B cell (primary cell): ENCODE data around the gene PLEKHH2. TPM values are rescaled to one million over a fixed set of nuclear protein-coding genes. Genes with fewer than 3 reads are reported as not detected.

Source experiments
- ATAC-seq: fragments of 200-7000 bp; cut with Tn5 transposase; one replicate; pipeline ENCODE4 v1.10.0; 2021; ENCODE audit warnings: low read depth, mild to moderate bottlenecking, moderate number of reproducible peaks, moderate library complexity
- CTCF ChIA-PET: fragments of 350-600 bp; sonication (Branson Sonifier 250); formaldehyde crosslinking; loops from one replicate; lab custom pipeline; 2021; ENCODE audit warnings: antibody characterized with exemption, inconsistent platforms; lab: Charles Lee
- POLR2A ChIA-PET: fragments of 350-600 bp; sonication (Branson Sonifier 250); formaldehyde crosslinking; loops from one replicate; lab custom pipeline; 2021; ENCODE audit warnings: antibody characterized with exemption; lab: Charles Lee
- DNase-seq: peaks from one replicate; pipeline ENCODE4 v3.0.0; 2013
- H2AFZ ChIP-seq: 2 replicates; pipeline ENCODE4 v1.6.1; 2012; ENCODE audit warnings: mild to moderate bottlenecking, low read depth, low read length; ENCODE audit not compliant: insufficient read depth, poor library complexity, severe bottlenecking
- H3K27ac ChIP-seq, 2 donors: 1 replicate in 1 of 2; 2 replicates in 1 of 2; pipeline ENCODE4 v1.5.1; 2012 to 2013; ENCODE audit warnings: low read length in 2 of 2, mild to moderate bottlenecking in 2 of 2, moderate library complexity in 1 of 2
- H3K27me3 ChIP-seq, 4 experiments: fragments of 200-600 bp in 1 of 4; sonication (generic) in 1 of 4; replicated peaks in 1 of 4; 1 replicate in 2 of 4; 2 replicates in 2 of 4; pipeline versions ENCODE4 v1.6.1 to v1.7.0; 2013 to 2016; ENCODE audit warnings: low read length in 3 of 4, mild to moderate bottlenecking in 2 of 4, mixed read lengths in 1 of 4, moderate library complexity in 1 of 4; ENCODE audit not compliant: insufficient read depth in 4 of 4, control insufficient read depth in 3 of 4; ENCODE audit errors: control extremely low read depth in 1 of 4
- H3K36me3 ChIP-seq, 2 experiments: replicated peaks in 1 of 2; 1 replicate in 1 of 2; 2 replicates in 1 of 2; pipeline versions ENCODE4 v1.6.1 to v1.7.1; 2013; ENCODE audit warnings: low read length in 1 of 2; ENCODE audit not compliant: insufficient read depth in 2 of 2, control insufficient read depth in 1 of 2; ENCODE audit errors: control extremely low read depth in 1 of 2, extremely low read depth in 1 of 2
- H3K4me1 ChIP-seq, 2 donors: fragments of 200-600 bp in 1 of 2; sonication (generic) in 1 of 2; 1 replicate in 1 of 2; 2 replicates in 1 of 2; pipeline versions ENCODE4 v1.5.1 to v1.6.1; 2013 to 2017; ENCODE audit warnings: low read length in 2 of 2; ENCODE audit not compliant: control insufficient read depth in 2 of 2, insufficient read depth in 2 of 2
- H3K4me2 ChIP-seq: replicated peaks from 2 replicates; pipeline ENCODE3; 2012; ENCODE audit warnings: mild to moderate bottlenecking, low read depth, low read length; ENCODE audit not compliant: poor library complexity, severe bottlenecking
- H3K4me3 ChIP-seq, 5 experiments: fragments of 200-600 bp in 1 of 5; sonication (generic) in 1 of 5; 1 replicate in 3 of 5; 2 replicates in 2 of 5; pipeline versions ENCODE4 v1.5.1 to v1.7.0; 2011 to 2016; ENCODE audit warnings: low read length in 4 of 5, mild to moderate bottlenecking in 4 of 5, low read depth in 2 of 5, control low read depth in 1 of 5, moderate library complexity in 1 of 5; ENCODE audit not compliant: insufficient read depth in 1 of 5; ENCODE audit errors: control extremely low read depth in 1 of 5, extremely low read depth in 1 of 5
- H3K79me2 ChIP-seq: fragments of 200-600 bp; sonication (generic); one replicate; pipeline ENCODE4 v1.6.0; 2016; ENCODE audit warnings: low read length; ENCODE audit not compliant: control insufficient read depth, insufficient read depth
- H3K9ac ChIP-seq: fragments of 200-600 bp; sonication (generic); 2 replicates; pipeline ENCODE4 v1.6.1; 2017; ENCODE audit warnings: mild to moderate bottlenecking, low read length, moderate library complexity
- H3K9me3 ChIP-seq, 3 donors: one replicate each; pipeline versions ENCODE4 v1.6.1 to v1.7.1; 2013; ENCODE audit warnings: low read length in 2 of 3; ENCODE audit not compliant: control insufficient read depth in 2 of 3, insufficient read depth in 1 of 3; ENCODE audit errors: control extremely low read depth in 1 of 3
- H4K20me1 ChIP-seq: 2 replicates; pipeline ENCODE4 v1.6.0; 2012; ENCODE audit warnings: mild to moderate bottlenecking, low read length; ENCODE audit not compliant: insufficient read depth, control insufficient read depth, poor library complexity, severe bottlenecking
- H3K27ac Mint-ChIP-seq: one replicate; pipeline ENCODE4 v1.8.0; 2021; ENCODE audit warnings: mixed read lengths
- H3K27me3 Mint-ChIP-seq: one replicate; pipeline ENCODE4 v1.8.0; 2021; ENCODE audit warnings: mixed read lengths
- H3K4me1 Mint-ChIP-seq: one replicate; pipeline ENCODE4 v1.8.0; 2021; ENCODE audit warnings: mixed read lengths
- H3K4me3 Mint-ChIP-seq: one replicate; pipeline ENCODE4 v1.8.0; 2021; ENCODE audit warnings: mixed read lengths
- H3K9me3 Mint-ChIP-seq: one replicate; pipeline ENCODE4 v1.8.0; 2022; ENCODE audit warnings: mixed read lengths; ENCODE audit not compliant: insufficient read depth
- CTCF ChIP-seq: fragments of 200-600 bp; IDR thresholded peaks from one replicate; pipeline ENCODE4 v1.8.0; 2022; ENCODE audit warnings: antibody characterized with exemption, mild to moderate bottlenecking
- EZH2 ChIP-seq: IDR thresholded peaks from 2 replicates; pipeline ENCODE4 v1.6.1; 2012; ENCODE audit warnings: borderline replicate concordance, low read depth, mild to moderate bottlenecking, moderate library complexity, low read length; ENCODE audit not compliant: insufficient read depth, poor library complexity, severe bottlenecking
- WGBS: methylation state at CpG from one replicate; pipeline ENCODE4 v1.1.5; 2013; ENCODE audit warnings: missing lambda C conversion rate; ENCODE audit not compliant: insufficient coverage; 5-methylcytosine and 5-hydroxymethylcytosine counted together
- intact Hi-C: fragments of 100-400 bp; cut with micrococcal nuclease; formaldehyde crosslinking; loops from one replicate; pipeline ENCODE4 v1.10.0; 2022
- polyA plus RNA-seq: library from polyadenylated mRNA; depleted of rRNA; stranded (reverse); fragments of >200 nt; gene quantifications from 2 replicates; pipeline ENCODE4 v1.2.3, GENCODE V29; 2012
- total RNA-seq, 2 donors: library from RNA; stranded (reverse); fragments of 120-200 nt in 1 of 2; gene quantifications; 1 replicate in 1 of 2; 2 replicates in 1 of 2; pipeline versions ENCODE4 v1.2.3 to v1.2.4, GENCODE V29; 2013 to 2022

PLEKHH2 gene
- total and polyA plus RNA-seq, 2 donors (not counting 1 experiment from before 2014, with no cell fraction given): 0.17 to 0.19 TPM

- POLR2A ChIA-PET: no interaction called here
- H3K4me2 ChIP-seq: no peak overlapping the region
- no peaks in the 10 kb centered on the region for H3K4me1 ChIP-seq
- peaks cover 0 to 7% (median 3%) of the 10 kb centered on the region in 4 experiments for H3K27me3 ChIP-seq
- H3K27me3 Mint-ChIP-seq: peaks cover 31% of the 10 kb centered on the region
- H3K4me3 Mint-ChIP-seq: no peak overlapping the region
- H3K9me3 ChIP-seq: no peaks in the 10 kb centered on the region
- no peak overlapping the region for H2AFZ ChIP-seq
- DNase-seq (no peak), ATAC-seq (no peak)
- no peak overlapping the region for H3K9ac ChIP-seq
- no peak overlapping the region for H3K4me3 ChIP-seq
- TF ChIP-seq EZH2: no peak
- TF ChIP-seq CTCF: no peak
- no peak overlapping the region for H3K27ac Mint-ChIP-seq
- CTCF ChIA-PET: no interaction called here
- H3K9me3 Mint-ChIP-seq: no peaks in the 10 kb centered on the region
- no peaks in the 10 kb centered on the region for H4K20me1 ChIP-seq
- no peaks in the 10 kb centered on the region for H3K79me2 ChIP-seq
- H3K36me3 ChIP-seq: no peaks in the 10 kb centered on the region
- no peaks in the 10 kb centered on the region for H3K4me1 Mint-ChIP-seq
- no peak overlapping the region for H3K27ac ChIP-seq
- 90% methylated on average over 4 of the region's 8 CpGs for WGBS
- intact Hi-C loops: no loop called here
Measured at GRCh38 chr2:43737097-43737854, 100.2 kb downstream of the PLEKHH2 start.

GRCh38 chr2:43737855-43738254 lies 100.8 kb downstream of the PLEKHH2 start:
- Histone ChIP-seq H3K27ac (no peak overlapping the region), H2AFZ (no peak overlapping the region), H3K4me2 (no peak overlapping the region), H3K4me1 (no peaks in the 10 kb centered on the region), H3K9ac (no peak overlapping the region), H3K79me2 (no peaks in the 10 kb centered on the region), H3K36me3 (no peaks in the 10 kb centered on the region), H3K27me3 (peaks cover 0 to 5% (median 3%) of the 10 kb centered on the region in 4 experiments), H4K20me1 (no peaks in the 10 kb centered on the region), H3K4me3 (no peak overlapping the region), H3K9me3 (no peaks in the 10 kb centered on the region)
- intact Hi-C loops: no loop called here
- no peaks in the 10 kb centered on the region for H3K4me1 Mint-ChIP-seq
- no peak overlapping the region for H3K4me3 Mint-ChIP-seq
- no peak overlapping the region for H3K27ac Mint-ChIP-seq
- 40% methylated on average over 1 of the region's 2 CpGs for WGBS
- no peak for ATAC-seq
- ChIA-PET CTCF (no interaction called here), POLR2A (no interaction called here)
- DNase-seq: no peak
- TF ChIP-seq CTCF (no peak), EZH2 (no peak)
- H3K9me3 Mint-ChIP-seq: no peaks in the 10 kb centered on the region
- peaks cover 27% of the 10 kb centered on the region for H3K27me3 Mint-ChIP-seq
